ENCODE results near the gene MYL4.
"Not testable (repeated sequence)": the region's sequence is repeated elsewhere in the genome, so short reads cannot be mapped to it uniquely, and the experiment has no call there.

The MYL4 gene

GRCh38 chr17:47221154-47221553, 12.0 kb downstream of the MYL4 start:
- no peak for DNase-seq (ENCODE audit: low read depth in 2 of 2)

- no peak for DNase-seq (ENCODE audit: low read depth in 2 of 2)
Observed at GRCh38 chr17:47222047-47222446, 12.9 kb downstream of the MYL4 start.

- no peak for DNase-seq (ENCODE audit: low read depth in 2 of 2)
Observed at GRCh38 chr17:47223007-47223406, 13.9 kb downstream of the MYL4 start.

- no peak for DNase-seq (ENCODE audit: low read depth in 2 of 2)
Observed at GRCh38 chr17:47223460-47223859, 14.3 kb downstream of the MYL4 start.

GRCh38 chr17:47224077-47224476, 14.9 kb downstream of the MYL4 start:
- DNase-seq (ENCODE audit: low read depth in 2 of 2), result not testable (repeated sequence)

GRCh38 chr17:47224966-47225365, 15.8 kb downstream of the MYL4 start:
- no peak for DNase-seq (ENCODE audit: low read depth in 2 of 2)

GRCh38 chr17:47225436-47225858, 16.3 kb downstream of the MYL4 start:
- DNase-seq (ENCODE audit: low read depth in 2 of 2), result no peak

GRCh38 chr17:47225911-47226688, 17.0 kb downstream of the MYL4 start:
- DNase-seq (ENCODE audit: low read depth in 2 of 2), result no peak

GRCh38 chr17:47227862-47228261, 18.7 kb downstream of the MYL4 start:
- DNase-seq (ENCODE audit: low read depth in 2 of 2), result no peak

- peak; percentile 32 to 63 for DNase-seq (ENCODE audit: low read depth in 2 of 2)
Observed at GRCh38 chr17:47229535-47230443, 20.6 kb downstream of the MYL4 start.

GRCh38 chr17:47230864-47231263, 21.7 kb downstream of the MYL4 start:
- no peak for DNase-seq (ENCODE audit: low read depth in 2 of 2)

- no peak for DNase-seq (ENCODE audit: low read depth in 2 of 2)
Observed at GRCh38 chr17:47231334-47231733, 22.2 kb downstream of the MYL4 start.

GRCh38 chr17:47231866-47232265, 22.7 kb downstream of the MYL4 start:
- DNase-seq (ENCODE audit: low read depth in 2 of 2), result no peak

- no peak for DNase-seq (ENCODE audit: low read depth in 2 of 2)
Observed at GRCh38 chr17:47232465-47232864, 23.3 kb downstream of the MYL4 start.

GRCh38 chr17:47235506-47235905, 26.4 kb downstream of the MYL4 start:
- DNase-seq (ENCODE audit: low read depth in 2 of 2), result no peak

GRCh38 chr17:47235923-47236322, 26.8 kb downstream of the MYL4 start:
- DNase-seq (ENCODE audit: low read depth in 2 of 2), result no peak

- no peak for DNase-seq (ENCODE audit: low read depth in 2 of 2)
Observed at GRCh38 chr17:47237841-47238240, 28.7 kb downstream of the MYL4 start.

- DNase-seq (ENCODE audit: low read depth in 2 of 2), result no peak
Observed at GRCh38 chr17:47238321-47239010, 29.3 kb downstream of the MYL4 start.

- DNase-seq (ENCODE audit: low read depth in 2 of 2), result no peak
Observed at GRCh38 chr17:47239619-47239966, 30.4 kb downstream of the MYL4 start.

GRCh38 chr17:47239967-47240651, 31.0 kb downstream of the MYL4 start:
- no peak for DNase-seq (ENCODE audit: low read depth in 2 of 2)

- no peak for DNase-seq (ENCODE audit: low read depth in 2 of 2)
Observed at GRCh38 chr17:47240806-47241205, 31.7 kb downstream of the MYL4 start.

- DNase-seq (ENCODE audit: low read depth in 2 of 2), result no peak
Observed at GRCh38 chr17:47242648-47243047, 33.5 kb downstream of the MYL4 start.

Data from stimulated activated CD8-positive, alpha-beta memory T cell treated with anti-CD3 and anti-CD28 coated beads, Interleukin-15, amount 100 ng/mL, for 4 hours (primary cell).